ENCODE data around the gene CEND1.

GRCh38 chr11:813072-813455 is 23.2 kb upstream of the CEND1 start:
- TF ChIP-seq E2F5 (CRISPR knock-in tag; IDR thresholded peaks at IDR 0.05): no peak
- TF ChIP-seq ATF1 (CRISPR knock-in tag; IDR thresholded peaks at IDR 0.05): no peak
- no peak for TF ChIP-seq ZNF512 (CRISPR knock-in tag; IDR thresholded peaks at IDR 0.05; ENCODE audit: borderline replicate concordance)
- no peak for TF ChIP-seq CTCF (IDR thresholded peaks at IDR 0.05)
- no peak for TF ChIP-seq JUN (CRISPR knock-in tag; IDR thresholded peaks at IDR 0.05)
- no peak for TF ChIP-seq FOXP1 (CRISPR knock-in tag; IDR thresholded peaks at IDR 0.05; ENCODE audit: borderline replicate concordance)
- no peak for TF ChIP-seq ATF3 (CRISPR knock-in tag; conservative IDR thresholded peaks at IDR 0.05)

All from WTC11 (cell line).